GM19463 (cell line): Measurements from ENCODE around the gene DYNC1LI1.

ENCODE experiments used
- ATAC-seq: cut with Tn5 transposase; IDR thresholded peaks from one replicate; pipeline ENCODE4 v1.9.1; 2021; ENCODE audit warnings: mild to moderate bottlenecking, moderate library complexity; ENCODE audit not compliant: unreplicated experiment

Gene DYNC1LI1

GRCh38 chr3:32493437-32494414, 76.9 kb downstream of the DYNC1LI1 start:
- peak; percentile 79 for ATAC-seq

DNA sequence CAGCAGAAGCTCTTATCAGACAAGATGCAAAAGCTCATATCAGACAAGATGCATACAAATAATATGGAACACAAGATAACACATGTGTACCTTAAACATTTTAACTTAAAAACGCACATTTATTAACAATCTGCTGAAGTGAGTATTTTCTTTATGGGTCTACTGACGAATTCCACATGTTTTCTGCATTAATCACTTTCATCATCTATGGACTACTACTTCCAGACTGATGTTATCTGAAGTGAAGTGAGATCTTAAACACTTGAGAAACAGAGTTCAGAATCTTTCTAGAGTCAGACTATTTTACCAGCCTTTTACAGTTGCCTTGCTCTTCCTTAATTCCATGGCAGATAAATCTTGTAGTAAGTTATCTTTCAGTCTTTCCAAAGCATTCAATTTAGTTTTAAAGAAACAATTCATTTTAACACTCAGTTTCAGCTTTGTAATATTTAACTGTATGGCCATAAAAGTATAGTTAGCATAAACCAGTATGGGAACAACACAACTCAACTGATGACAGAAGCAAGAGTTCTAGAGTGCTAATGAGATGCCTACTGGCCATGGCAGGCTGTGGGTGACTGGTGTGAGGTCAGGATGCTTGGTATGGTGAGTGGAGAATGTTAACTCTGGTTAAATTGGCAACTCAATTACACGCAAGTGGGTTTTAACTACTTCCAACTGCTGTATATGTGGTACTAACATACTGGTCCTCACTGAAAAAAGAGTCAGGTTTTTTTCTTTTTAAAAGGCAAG, 77.8 kb downstream of the DYNC1LI1 start:
- ATAC-seq, result no peak

- ATAC-seq, result no peak
Observed at GRCh38 chr3:32488474-32489008, 82.1 kb downstream of the DYNC1LI1 start.

DNA sequence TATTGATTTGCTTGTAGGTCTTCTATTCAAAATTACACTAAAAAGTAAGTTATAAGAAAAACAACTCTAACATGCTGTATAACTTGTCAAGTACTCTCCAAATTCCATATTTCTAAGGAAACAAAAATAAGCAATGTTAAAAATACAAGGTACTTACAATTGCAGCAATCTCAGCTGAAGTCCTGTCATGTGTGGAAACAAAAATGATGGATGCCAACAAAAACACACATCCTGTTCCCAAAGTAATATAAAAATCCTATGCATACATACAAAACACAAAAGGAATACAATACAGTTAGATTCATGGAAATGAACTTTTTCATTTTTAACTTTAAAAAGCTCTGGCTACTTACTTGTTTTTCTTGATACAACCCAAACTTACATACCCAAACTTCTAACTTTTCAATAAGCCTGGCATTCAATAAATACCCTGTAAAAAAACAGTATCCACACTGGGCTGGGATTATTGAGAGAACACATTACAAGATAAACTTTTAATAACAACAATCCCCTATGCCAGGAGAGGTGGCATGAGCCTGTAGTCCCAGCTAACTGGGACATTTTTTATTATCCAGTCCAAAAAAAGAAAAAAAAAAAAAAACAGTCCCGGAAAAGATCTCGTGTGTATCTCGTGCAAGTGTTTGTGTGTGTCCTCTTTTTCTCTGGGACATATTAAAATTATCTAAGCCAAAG, 82.7 kb downstream of the DYNC1LI1 start:
- ATAC-seq, result no peak

DNA sequence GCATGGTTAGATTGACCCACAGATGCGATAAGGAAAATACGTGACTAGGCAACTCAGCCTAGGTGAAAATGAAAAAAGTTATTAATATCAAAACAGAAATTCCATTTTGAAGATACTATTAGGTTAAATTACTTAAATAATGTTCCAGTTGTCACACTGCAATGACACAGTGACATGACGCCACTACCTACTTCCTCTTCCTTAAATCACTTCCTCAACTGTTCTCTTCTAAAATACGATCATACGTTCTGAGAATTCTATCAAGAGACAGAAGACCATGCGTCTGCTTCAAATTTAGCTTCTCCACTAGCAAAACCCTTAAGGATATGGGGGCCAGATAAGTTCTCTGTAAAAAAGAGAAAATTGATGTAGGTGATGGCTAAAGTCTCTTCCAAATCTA, 86.2 kb downstream of the DYNC1LI1 start:
- ATAC-seq, result no peak

DNA sequence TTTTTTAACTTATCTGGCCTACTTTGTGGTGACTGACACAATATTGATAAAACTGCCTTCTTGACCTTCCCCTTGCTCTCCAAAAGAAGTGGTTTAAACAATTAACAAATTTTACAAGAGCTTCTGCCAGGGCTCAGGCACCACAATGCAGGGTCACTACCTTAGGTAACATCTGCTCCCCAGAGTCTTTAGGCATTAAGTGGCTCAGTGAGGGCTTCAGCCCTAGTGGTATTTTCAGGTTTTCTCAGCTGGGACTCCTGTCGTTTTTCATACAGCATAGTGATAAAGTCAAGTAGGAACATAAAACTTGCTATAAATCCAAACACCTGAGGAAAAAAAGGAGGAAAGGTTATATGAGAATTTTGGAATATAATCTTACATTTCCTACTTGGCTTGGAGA, 86.9 kb downstream of the DYNC1LI1 start:
- ATAC-seq, result no peak

DNA sequence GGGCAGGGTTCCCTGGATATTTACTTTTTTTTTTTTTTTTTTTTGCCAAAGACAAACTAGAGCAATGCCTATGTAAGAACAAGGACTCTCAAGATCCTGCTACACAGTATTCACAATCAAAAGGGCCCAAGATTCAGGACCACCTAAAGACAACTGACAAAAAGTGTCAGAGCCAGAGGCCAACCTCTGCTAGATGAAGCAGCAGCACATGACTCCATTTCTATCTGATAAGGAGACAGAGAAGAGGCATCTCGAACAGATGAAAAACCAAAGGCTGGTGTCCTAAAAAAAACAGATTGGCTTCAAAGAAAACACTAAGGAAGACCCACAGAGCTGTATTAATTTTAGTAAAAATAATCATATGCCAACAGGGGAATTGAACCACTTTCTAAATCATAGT, 88.0 kb downstream of the DYNC1LI1 start:
- ATAC-seq, result no peak

- ATAC-seq, result no peak
Observed at GRCh38 chr3:32481791-32482631, 88.6 kb downstream of the DYNC1LI1 start.

GRCh38 chr3:32480604-32481003, 90.1 kb downstream of the DYNC1LI1 start:
- no peak for ATAC-seq
